Mucosa of descending colon (tissue), 3 donors: ENCODE data around the gene CYP2E1. TPM values are rescaled to one million over a fixed set of nuclear protein-coding genes. Genes with fewer than 3 reads are reported as not detected.

Source experiments
- total RNA-seq, 3 donors: library from RNA; stranded (reverse); fragmentation: NEBNext Ultra II Directional in 2 of 3; extraction: Animal tissue kit (Norgen Biotek cat#: 25700) in 2 of 3; gene quantifications; one replicate each; pipeline versions ENCODE4 v1.2.1 to v1.2.4, GENCODE V29; 2021 to 2023
- donor health status: DM: no; HTN: no; CAD: no; lungs with moderate emphysema.
- donor health status: DM: no; HTN: no; CAD: no.
- donor health status: DM: no; HTN: yes; CAD: no.

Gene CYP2E1
- total RNA-seq, 3 donors from 2014 or later: 0.70 to 2.5 (median 0.90) TPM

Other genes starting within 250 kb of the CYP2E1 start
- 10 to 100 TPM; 48.1 to 63.4 (median 58.8) TPM for gene TUBGCP2, start 218.5 kb upstream of the CYP2E1 start, total RNA-seq
- gene ZNF511, start 218.4 kb upstream of the CYP2E1 start, total RNA-seq: 10 to 100 TPM; 39.1 to 54.0 (median 42.7) TPM
- gene CALY, start 190.5 kb upstream of the CYP2E1 start, total RNA-seq: 1 to 10 TPM in 2 of 3 donors, not detected in 1; 1.1 to 7.5 TPM
- gene PRAP1, start 180.0 kb upstream of the CYP2E1 start, total RNA-seq: 100 to 1,000 TPM in 2 of 3 donors, 10 to 100 TPM in 1; 69.0 to 215 (median 106) TPM
- 10 to 100 TPM; 13.5 to 22.2 (median 18.8) TPM for gene FUOM, start 169.3 kb upstream of the CYP2E1 start, total RNA-seq
- gene ECHS1, start 154.0 kb upstream of the CYP2E1 start, total RNA-seq: 100 to 1,000 TPM in 2 of 3 donors, 10 to 100 TPM in 1; 97.7 to 180 (median 151) TPM
- 1 to 10 TPM; 7.5 to 9.3 (median 8.3) TPM for gene PAOX, start 148.1 kb upstream of the CYP2E1 start, total RNA-seq
- gene MTG1, start 133.2 kb upstream of the CYP2E1 start, total RNA-seq: 10 to 100 TPM; 43.6 to 52.7 (median 45.6) TPM
- under 1 TPM in 1 of 3 donors, not detected in 2; 0.25 TPM for gene SPRN, start 102.7 kb upstream of the CYP2E1 start, total RNA-seq
- gene SCART1, start 73.4 kb upstream of the CYP2E1 start, total RNA-seq: 1 to 10 TPM; 2.5 to 4.8 (median 3.7) TPM
- gene SYCE1, start 38.2 kb downstream of the CYP2E1 start, total RNA-seq: under 1 TPM in 2 of 3 donors, not detected in 1; 0.20 to 0.51 TPM
- not detected for gene FRG2B, start 99.4 kb downstream of the CYP2E1 start, total RNA-seq